ENCODE data around the gene ERCC1.
A peak's percentile ranks its signal among the peaks of the same experiment; 100 is the strongest.

ERCC1 gene

GRCh38 chr19:45403781-45404556 is 19.7 kb downstream of the ERCC1 start:
- peak; percentile 52 to 59 for DNase-seq

GRCh38 chr19:45403272-45403671 is 20.4 kb downstream of the ERCC1 start:
- no peak for DNase-seq

DNA sequence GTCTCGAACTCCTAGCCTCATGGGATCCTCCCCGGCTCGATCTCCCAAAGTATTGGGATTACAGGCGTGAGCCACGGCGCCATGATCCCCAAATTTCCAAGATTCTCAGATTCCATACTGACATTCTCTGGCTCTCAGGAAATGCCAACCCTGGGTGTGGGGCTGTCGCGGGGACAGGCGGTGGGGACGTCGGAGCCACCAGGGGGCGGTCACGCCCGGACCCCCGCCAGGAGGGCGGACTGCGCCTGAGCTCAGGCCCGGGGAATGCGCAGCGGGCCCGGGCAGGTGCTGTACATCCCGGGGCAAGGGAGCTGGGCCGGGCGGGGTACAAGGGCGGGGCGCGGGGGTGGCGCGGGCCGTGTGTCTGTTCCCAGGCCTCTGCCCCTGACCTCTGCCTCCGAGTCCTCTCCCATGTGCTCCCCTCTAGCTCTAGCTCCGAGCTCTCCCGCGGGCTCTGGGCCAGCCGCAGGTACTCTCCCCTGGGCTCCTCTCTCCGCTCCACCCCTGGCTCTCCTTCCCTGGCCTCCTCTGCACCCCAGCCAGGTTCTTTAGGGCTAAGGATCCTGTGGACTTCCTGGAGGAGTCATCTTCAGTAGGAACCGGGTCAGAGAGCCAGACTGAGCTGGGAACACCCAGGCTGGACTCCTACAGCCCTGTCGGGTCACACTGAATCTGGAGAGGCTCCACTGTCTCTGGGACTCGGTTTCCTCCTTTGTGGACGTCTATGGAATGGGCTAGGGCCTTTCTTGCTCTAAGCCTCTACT is 21.2 kb downstream of the ERCC1 start:
- no peak for DNase-seq

GRCh38 chr19:45401815-45402214 is 21.9 kb downstream of the ERCC1 start:
- no peak for DNase-seq

- DNase-seq, result no peak
Observed at GRCh38 chr19:45400192-45400591, 23.5 kb downstream of the ERCC1 start.

DNA sequence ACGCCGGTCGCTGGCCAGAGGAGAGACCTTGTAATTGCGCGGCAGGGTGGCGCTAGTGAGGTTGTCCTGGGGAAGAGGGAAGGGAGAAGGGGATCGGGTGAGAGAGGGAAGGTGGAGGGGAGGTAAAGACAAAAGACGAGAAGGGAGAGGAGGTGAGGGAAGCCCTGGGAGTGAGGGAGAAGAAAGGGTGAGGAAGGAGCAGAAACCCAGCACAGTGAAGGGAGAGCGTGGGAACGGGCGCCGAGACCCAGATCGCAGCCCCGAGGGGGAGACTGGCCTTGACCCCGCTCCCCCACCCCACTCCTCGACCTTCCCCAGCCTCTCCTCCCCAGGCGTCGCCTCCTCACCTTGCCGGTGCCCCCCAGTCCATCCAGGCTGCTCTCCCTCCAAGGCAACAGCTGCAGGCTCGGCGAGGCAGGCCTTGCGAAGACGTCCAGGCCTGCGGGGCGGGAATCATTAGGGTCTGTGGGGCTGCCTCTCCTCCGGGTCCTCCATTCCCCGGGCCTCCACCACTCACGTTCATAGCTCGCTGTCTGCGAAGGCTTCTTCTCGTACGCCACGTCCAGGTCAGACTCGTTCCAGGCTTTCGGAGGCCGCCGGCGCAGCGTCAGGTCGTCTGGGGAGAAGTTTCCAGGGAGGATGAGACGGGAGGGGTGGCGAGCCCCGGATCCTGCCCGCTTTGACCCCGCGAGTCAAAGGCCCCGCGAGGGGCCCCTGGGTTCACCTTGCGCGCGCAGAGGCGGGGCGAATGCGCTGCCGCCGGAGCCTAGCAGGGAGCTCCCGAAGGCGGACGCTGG is 27.7 kb downstream of the ERCC1 start:
- no peak for DNase-seq

DNA sequence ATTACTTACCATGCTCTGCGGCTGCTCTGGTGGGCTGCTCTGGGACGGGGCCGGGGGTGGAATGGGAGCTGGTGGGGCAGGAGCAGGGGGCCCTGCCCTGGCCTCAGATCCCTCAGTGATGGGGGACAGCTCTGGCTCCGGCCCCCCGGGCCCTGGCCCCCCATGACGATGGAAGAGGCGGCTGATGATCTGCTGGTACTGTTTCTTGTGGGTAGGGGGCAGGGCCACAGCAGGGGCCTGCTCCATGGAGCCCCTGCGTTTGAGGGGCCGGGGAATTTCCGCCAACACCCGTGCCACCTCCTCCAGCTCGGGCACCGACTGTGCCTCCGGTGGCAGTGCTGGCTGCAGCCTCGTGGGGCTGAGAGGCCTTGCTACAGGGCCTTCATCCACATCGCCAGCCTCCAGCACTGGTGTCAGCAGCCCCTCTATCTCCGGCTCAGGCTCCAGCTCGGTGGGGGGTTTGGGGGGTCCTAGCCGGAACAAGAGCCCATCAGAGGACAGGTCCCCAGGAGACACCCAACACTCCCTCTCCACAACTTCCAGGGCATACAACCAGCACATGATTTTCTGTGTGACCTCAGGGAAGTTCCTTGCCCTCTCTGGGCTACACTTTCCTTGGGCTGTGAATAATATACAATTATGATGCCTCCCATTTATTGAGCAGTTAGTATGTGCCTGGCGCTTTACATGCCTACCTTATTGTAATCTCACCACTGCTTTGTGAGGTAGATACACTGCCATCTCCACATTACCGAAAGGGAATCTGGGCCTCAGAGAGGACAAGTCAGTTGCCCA is 31.6 kb downstream of the ERCC1 start:
- no peak for DNase-seq

GRCh38 chr19:45391346-45391745 is 32.4 kb downstream of the ERCC1 start:
- DNase-seq, result no peak

DNA sequence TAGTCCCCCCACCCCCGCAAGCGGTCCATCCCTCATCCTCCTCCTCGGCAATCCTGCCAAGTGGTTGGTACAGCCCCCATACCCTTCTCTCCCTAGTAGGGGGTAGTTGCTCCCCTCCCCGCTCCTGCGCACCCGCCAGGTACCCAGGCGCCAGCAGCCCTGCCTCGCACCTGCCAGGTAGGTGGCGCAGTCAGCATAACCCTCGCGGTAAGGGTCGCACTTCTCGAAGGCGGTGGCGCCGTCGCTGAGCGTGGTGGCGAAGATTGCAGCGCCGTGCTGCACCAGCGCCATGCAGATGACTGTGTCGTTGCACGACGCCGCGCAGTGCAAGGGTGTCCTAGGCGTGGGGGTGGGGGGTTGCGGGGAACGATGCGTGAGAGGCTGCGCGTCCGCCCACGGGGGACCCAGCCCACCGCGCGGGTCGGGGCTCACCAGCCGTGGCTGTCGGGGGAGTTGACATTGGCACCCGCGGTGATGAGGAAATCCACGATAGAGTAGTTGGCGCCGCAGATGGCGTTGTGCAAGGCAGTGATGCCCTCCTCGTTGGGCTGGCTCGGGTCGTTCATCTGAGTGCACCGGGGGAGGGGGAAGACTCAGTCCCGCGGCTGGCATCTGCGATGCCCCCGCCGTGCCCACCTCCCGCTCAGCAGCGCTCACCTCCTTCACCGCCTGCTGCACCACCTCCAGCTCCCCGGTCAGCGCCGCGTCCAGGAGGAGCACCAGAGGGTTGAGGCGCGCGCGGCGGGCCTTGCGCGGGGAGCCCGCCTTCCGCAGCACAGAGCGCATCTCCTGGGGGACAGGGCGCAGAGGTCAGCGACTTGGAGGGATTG is 38.1 kb downstream of the ERCC1 start:
- no peak for DNase-seq

DNA sequence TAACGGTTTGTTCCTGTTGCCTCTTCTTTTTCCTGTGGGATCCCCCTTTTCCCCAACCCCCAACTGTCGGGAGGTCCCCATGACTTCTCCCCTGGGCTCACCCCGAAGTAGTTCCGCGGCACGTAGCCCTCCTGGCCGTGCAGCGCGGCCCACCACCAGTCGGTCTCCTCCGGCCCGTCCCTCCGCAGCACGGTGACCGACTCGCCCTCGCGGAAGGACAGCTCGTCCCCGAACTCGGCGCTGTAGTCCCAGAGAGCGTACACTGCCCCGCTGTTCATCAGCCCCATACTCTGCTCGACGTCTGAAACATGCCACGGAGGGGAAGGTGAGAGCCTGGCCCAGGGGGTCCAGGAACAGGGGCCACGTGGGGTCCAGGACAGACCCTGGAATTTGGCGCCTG is 41.3 kb downstream of the ERCC1 start:
- DNase-seq, result no peak

DNA sequence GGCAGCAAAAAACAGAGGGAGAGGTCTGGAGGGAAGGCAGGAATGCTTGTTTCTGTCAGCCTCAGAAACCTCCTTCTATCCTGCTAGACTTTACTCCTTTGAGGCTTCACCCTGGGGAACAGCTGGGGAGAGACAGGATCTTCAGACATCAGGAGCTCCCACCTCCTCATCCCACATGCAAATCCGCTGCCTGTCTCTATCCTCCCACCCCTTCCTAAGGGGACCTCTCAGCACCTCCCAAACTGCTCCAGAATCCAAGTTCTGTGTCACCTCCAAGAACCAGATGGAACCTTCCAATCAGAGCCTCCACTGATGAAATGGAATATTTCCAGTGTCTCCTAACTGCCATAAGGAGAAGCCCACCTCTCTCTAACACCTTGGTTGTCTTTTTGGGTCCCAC is 43.6 kb downstream of the ERCC1 start:
- no peak for DNase-seq

DNA sequence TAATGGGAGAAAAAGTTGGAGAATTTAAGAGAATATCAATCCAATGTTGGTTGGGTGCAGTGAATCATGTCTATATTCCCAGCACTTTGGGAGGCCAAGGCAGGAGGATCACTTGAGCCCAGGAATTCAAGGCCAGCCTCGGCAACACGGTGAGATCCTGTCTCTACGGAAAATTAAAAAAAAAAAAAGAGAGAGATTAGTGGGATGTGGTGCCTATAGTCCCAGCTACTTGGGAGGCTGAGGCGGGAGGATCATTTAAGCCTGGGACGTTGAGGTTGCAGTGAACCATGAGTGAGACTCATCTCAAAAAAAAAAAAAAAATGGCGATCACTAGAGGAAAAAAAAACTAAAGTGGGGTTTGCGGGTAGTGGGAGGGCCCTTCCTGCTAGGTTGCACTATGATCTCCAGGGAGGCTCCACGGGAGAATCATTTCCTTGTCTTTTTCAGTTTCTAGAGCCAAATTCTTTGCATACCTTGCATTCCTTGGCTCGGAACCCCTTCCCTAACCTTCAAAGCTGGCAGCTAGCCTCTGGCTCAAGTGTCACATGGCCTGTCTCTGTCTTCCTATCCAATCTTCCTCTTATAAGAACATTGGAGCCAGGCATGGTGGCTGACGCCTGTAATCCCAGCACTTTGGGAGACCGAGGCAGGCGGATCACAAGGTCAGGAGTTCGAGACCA is 47.5 kb downstream of the ERCC1 start:
- no peak for DNase-seq

- DNase-seq, result peak; percentile 99 to 100
Observed at GRCh38 chr19:45370410-45371204, 53.1 kb downstream of the ERCC1 start, which contains the start of gene ERCC2. TSS of gene ERCC2 (minus strand) at chr19:45370573. CDS start at chr19:45370540, 33 bp downstream.

DNA sequence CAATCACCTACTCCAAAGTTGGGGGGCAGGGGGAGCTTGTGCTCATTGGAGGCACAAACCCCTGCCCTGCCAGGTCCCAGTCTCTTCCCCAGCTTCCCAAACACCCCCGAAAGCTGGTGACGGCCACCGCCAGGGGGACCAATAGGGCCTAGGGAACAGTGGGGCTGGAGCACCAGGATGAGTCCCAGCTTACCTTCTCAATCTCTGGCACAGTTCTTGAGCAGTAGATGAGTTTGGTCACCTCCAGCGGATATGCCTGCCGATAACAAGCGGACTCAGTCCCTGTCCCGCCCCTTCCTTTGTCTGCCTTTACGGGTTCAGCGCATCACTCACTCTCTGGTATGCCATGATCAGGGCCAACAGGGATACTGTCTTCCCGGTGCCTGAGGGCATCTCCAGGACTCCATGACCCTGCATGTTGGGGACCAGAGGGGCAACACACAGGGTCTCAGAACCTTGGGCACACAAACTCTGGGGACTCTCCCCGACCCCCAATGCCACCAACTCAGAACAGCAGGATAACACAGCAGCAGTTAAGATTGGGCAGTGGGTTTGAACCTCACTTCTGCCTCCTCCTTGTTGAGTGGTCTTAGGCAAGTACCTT is 54.9 kb downstream of the ERCC1 start:
- no peak for DNase-seq

DNA sequence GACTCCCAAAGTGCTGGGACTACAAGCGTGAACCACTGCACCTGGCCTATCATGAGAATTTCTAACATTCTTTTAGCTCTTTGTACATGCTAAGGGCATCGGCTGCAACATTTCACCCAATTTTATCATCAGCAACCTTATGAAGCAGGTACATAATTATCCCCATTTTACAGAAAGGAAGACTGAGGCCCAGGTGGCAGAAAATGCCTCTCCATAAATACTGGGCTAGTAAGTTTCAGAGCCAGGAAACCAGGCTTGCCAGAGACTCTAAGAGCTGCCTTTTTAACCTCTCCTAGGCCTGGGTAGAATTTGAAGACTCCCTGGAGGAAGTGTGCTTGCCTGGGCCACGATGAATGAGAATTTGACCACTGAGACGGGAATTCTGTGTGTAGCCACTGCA is 55.6 kb downstream of the ERCC1 start:
- no peak for DNase-seq

DNA sequence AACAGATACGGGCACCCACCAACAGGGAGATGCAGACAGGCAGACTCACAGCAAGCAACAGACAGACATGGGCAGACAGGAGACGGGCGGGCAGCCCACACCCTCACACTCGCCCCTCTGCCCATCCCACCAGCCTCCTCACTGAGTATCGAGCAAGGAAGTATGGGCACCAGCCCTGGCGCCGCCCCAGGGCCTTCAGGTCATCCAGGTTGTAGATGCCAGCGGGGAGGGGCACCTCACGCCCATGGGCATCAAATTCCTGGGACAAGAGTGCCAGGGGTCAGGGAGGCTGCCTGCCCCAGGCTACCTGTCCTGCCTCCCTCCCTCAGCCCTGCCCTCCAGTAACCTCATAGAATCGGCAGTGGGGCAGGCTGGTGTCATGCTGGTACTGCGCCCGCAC is 59.0 kb downstream of the ERCC1 start:
- DNase-seq, result no peak

GRCh38 chr19:45363861-45364459 is 59.8 kb downstream of the ERCC1 start:
- DNase-seq, result no peak

GRCh38 chr19:45362291-45362690 is 61.4 kb downstream of the ERCC1 start:
- DNase-seq, result no peak

- DNase-seq, result no peak
Observed at GRCh38 chr19:45361608-45362007, 62.1 kb downstream of the ERCC1 start.

Data from activated CD4-positive, alpha-beta T cell treated with anti-CD3 and anti-CD28 coated beads for 4 hours (primary cell).